HG03439 (cell line): ENCODE measurements around the gene ZNF831.

Experiments
- ATAC-seq: cut with Tn5 transposase; IDR thresholded peaks from one replicate; pipeline ENCODE4 v1.9.1; 2021; ENCODE audit warnings: mild to moderate bottlenecking, moderate library complexity; ENCODE audit not compliant: unreplicated experiment

The ZNF831 gene

GRCh38 chr20:59246691-59247400 lies 83.2 kb downstream of the ZNF831 start:
- ATAC-seq, result no peak

- ATAC-seq, result no peak
Observed at GRCh38 chr20:59247731-59248684, 84.4 kb downstream of the ZNF831 start.

GRCh38 chr20:59250293-59250692 lies 86.7 kb downstream of the ZNF831 start:
- no peak for ATAC-seq

- no peak for ATAC-seq
Observed at GRCh38 chr20:59253325-59253724, 89.7 kb downstream of the ZNF831 start.

- no peak for ATAC-seq
Observed at GRCh38 chr20:59253779-59254319, 90.2 kb downstream of the ZNF831 start.

GRCh38 chr20:59255256-59255655 lies 91.6 kb downstream of the ZNF831 start:
- ATAC-seq, result no peak

GRCh38 chr20:59258221-59258621 lies 94.6 kb downstream of the ZNF831 start:
- ATAC-seq, result no peak

- no peak for ATAC-seq
Observed at GRCh38 chr20:59259946-59260345, 96.3 kb downstream of the ZNF831 start.

GRCh38 chr20:59265298-59265697 lies 101.7 kb downstream of the ZNF831 start:
- no peak for ATAC-seq

- no peak for ATAC-seq
Observed at GRCh38 chr20:59268870-59269269, 105.2 kb downstream of the ZNF831 start.

GRCh38 chr20:59269411-59270025 lies 105.9 kb downstream of the ZNF831 start:
- no peak for ATAC-seq

- ATAC-seq, result no peak
Observed at GRCh38 chr20:59270380-59270779, 106.8 kb downstream of the ZNF831 start.

- no peak for ATAC-seq
Observed at GRCh38 chr20:59273739-59274357, 110.2 kb downstream of the ZNF831 start.

GRCh38 chr20:59276938-59277337 lies 113.3 kb downstream of the ZNF831 start:
- ATAC-seq, result no peak

GRCh38 chr20:59284470-59284869 lies 120.8 kb downstream of the ZNF831 start:
- no peak for ATAC-seq

GRCh38 chr20:59289994-59290393 lies 126.4 kb downstream of the ZNF831 start:
- no peak for ATAC-seq

- ATAC-seq, result no peak
Observed at GRCh38 chr20:59291740-59292383, 128.2 kb downstream of the ZNF831 start.

GRCh38 chr20:59295531-59295930 lies 131.9 kb downstream of the ZNF831 start:
- ATAC-seq, result no peak

GRCh38 chr20:59297686-59298085 lies 134.1 kb downstream of the ZNF831 start:
- no peak for ATAC-seq

GRCh38 chr20:59299945-59300332 lies 136.3 kb downstream of the ZNF831 start:
- no peak for ATAC-seq
